K562 (cell line): Measurements from ENCODE around the gene CREG1.

Experiments
- DIDO1 ChIP-seq: fragments of 450-650 bp; IDR thresholded peaks from 2 replicates; pipeline ENCODE4 v1.6.1; 2016; ENCODE audit warnings: low read depth, missing biosample characterization, missing genetic modification characterization
- KAT8 ChIP-seq: fragments of 450-650 bp; IDR thresholded peaks from 2 replicates; pipeline ENCODE4 v1.6.1; 2016; ENCODE audit warnings: low read depth, mild to moderate bottlenecking
- KDM1A ChIP-seq, 2 experiments: fragments of 450-650 bp; IDR thresholded peaks; 2 replicates each; pipeline ENCODE4 v1.6.1; 2016; ENCODE audit warnings: mild to moderate bottlenecking in 2 of 2
- LARP7 ChIP-seq: fragments of 450-650 bp; IDR thresholded peaks from 2 replicates; pipeline ENCODE4 v1.6.1; 2016
- NCOA6 ChIP-seq: fragments of 450-650 bp; IDR thresholded peaks from 2 replicates; pipeline ENCODE4 v1.6.1; 2017; ENCODE audit warnings: mild to moderate bottlenecking
- NFE2L1 ChIP-seq: fragments of 450-650 bp; IDR thresholded peaks from 2 replicates; pipeline ENCODE4 v1.6.1; 2016; ENCODE audit warnings: missing genetic modification characterization, low read depth, mild to moderate bottlenecking, missing compliant biosample characterization, moderate library complexity, borderline replicate concordance
- POLR2AphosphoS5 ChIP-seq: IDR thresholded peaks from 2 replicates; pipeline ENCODE4 v1.6.1; 2011; ENCODE audit warnings: mild to moderate bottlenecking, low read depth, low read length, moderate library complexity; ENCODE audit not compliant: control insufficient read depth, insufficient read depth
- THAP12 ChIP-seq: fragments of 250-450 bp; sonication (Bioruptor Pico); IDR thresholded peaks from 2 replicates; pipeline ENCODE4 v1.9.0; 2021; ENCODE audit warnings: mild to moderate bottlenecking, inconsistent platforms
- ZNF407 ChIP-seq: fragments of 450-650 bp; IDR thresholded peaks from 2 replicates; pipeline ENCODE4 v1.6.1; 2016; ENCODE audit warnings: low read depth
- TF ChIP-seq, protein P1 (sequence below): sonication (generic); formaldehyde crosslinking; IDR thresholded peaks from 2 replicates; pipeline ENCODE4 v1.8.0; 2022; ENCODE audit warnings: mild to moderate bottlenecking, low read depth, missing genetic modification reagents
- TF ChIP-seq, protein P2 (sequence below): sonication (generic); formaldehyde crosslinking; IDR thresholded peaks from 2 replicates; pipeline ENCODE4 v1.8.0; 2023; ENCODE audit warnings: mild to moderate bottlenecking, missing genetic modification reagents
- TF ChIP-seq, protein P3 (sequence below): sonication (generic); formaldehyde crosslinking; IDR thresholded peaks from 2 replicates; pipeline ENCODE4 v1.8.1; 2023; ENCODE audit warnings: mild to moderate bottlenecking, missing genetic modification reagents

GRCh38 chr1:167520711-167521206 lies 32.8 kb downstream of the CREG1 start:
- TF ChIP-seq, protein P1, sequence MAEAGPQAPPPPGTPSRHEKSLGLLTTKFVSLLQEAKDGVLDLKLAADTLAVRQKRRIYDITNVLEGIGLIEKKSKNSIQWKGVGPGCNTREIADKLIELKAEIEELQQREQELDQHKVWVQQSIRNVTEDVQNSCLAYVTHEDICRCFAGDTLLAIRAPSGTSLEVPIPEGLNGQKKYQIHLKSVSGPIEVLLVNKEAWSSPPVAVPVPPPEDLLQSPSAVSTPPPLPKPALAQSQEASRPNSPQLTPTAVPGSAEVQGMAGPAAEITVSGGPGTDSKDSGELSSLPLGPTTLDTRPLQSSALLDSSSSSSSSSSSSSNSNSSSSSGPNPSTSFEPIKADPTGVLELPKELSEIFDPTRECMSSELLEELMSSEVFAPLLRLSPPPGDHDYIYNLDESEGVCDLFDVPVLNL (CRISPR knock-in tag), result no peak
- TF ChIP-seq DIDO1, result no peak
- no peak for TF ChIP-seq THAP12 (CRISPR knock-in tag)
- no peak for TF ChIP-seq POLR2AphosphoS5
- TF ChIP-seq NCOA6, result no peak
- TF ChIP-seq, protein P2, sequence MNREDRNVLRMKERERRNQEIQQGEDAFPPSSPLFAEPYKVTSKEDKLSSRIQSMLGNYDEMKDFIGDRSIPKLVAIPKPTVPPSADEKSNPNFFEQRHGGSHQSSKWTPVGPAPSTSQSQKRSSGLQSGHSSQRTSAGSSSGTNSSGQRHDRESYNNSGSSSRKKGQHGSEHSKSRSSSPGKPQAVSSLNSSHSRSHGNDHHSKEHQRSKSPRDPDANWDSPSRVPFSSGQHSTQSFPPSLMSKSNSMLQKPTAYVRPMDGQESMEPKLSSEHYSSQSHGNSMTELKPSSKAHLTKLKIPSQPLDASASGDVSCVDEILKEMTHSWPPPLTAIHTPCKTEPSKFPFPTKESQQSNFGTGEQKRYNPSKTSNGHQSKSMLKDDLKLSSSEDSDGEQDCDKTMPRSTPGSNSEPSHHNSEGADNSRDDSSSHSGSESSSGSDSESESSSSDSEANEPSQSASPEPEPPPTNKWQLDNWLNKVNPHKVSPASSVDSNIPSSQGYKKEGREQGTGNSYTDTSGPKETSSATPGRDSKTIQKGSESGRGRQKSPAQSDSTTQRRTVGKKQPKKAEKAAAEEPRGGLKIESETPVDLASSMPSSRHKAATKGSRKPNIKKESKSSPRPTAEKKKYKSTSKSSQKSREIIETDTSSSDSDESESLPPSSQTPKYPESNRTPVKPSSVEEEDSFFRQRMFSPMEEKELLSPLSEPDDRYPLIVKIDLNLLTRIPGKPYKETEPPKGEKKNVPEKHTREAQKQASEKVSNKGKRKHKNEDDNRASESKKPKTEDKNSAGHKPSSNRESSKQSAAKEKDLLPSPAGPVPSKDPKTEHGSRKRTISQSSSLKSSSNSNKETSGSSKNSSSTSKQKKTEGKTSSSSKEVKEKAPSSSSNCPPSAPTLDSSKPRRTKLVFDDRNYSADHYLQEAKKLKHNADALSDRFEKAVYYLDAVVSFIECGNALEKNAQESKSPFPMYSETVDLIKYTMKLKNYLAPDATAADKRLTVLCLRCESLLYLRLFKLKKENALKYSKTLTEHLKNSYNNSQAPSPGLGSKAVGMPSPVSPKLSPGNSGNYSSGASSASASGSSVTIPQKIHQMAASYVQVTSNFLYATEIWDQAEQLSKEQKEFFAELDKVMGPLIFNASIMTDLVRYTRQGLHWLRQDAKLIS (CRISPR knock-in tag), result no peak
- no peak for TF ChIP-seq NFE2L1 (tag)
- no peak for TF ChIP-seq ZNF407
- TF ChIP-seq KAT8, result no peak
- no peak for TF ChIP-seq KDM1A (IDR thresholded peaks at IDR 0.05)
- TF ChIP-seq, protein P3, sequence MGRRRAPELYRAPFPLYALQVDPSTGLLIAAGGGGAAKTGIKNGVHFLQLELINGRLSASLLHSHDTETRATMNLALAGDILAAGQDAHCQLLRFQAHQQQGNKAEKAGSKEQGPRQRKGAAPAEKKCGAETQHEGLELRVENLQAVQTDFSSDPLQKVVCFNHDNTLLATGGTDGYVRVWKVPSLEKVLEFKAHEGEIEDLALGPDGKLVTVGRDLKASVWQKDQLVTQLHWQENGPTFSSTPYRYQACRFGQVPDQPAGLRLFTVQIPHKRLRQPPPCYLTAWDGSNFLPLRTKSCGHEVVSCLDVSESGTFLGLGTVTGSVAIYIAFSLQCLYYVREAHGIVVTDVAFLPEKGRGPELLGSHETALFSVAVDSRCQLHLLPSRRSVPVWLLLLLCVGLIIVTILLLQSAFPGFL (CRISPR knock-in tag), result no peak
- TF ChIP-seq LARP7, result no peak
